Measurements from ENCODE around the gene LRP1B.

- TF ChIP-seq TAF1 (IDR thresholded peaks at IDR 0.05; ENCODE audit: borderline replicate concordance, insufficient read depth, low read length) (no peak), SIN3A (IDR thresholded peaks at IDR 0.05; ENCODE audit: borderline replicate concordance, insufficient read depth, low read length) (no peak), FOXP2 (optimal IDR thresholded peaks at IDR 0.05; ENCODE audit: borderline replicate concordance, extremely low read depth, extremely low read length, insufficient read depth) (no peak), POLR2AphosphoS5 (IDR thresholded peaks at IDR 0.05; ENCODE audit: low read depth, low read length) (no peak), REST (IDR thresholded peaks at IDR 0.05; ENCODE audit: insufficient read depth in 1 of 2, low read depth in 2 of 2, low read length in 2 of 2) (no peak)
Observed at GRCh38 chr2:141806090-141806489, 324.7 kb downstream of the LRP1B start.

All from PFSK-1 (cell line).